B cell (primary cell): ENCODE data around the gene OSBPL1A. TPM values are rescaled to one million over a fixed set of nuclear protein-coding genes. Genes with fewer than 3 reads are reported as not detected.
A peak's percentile ranks its signal among the peaks of the same experiment; 100 is the strongest.

ENCODE experiments used
- ATAC-seq: fragments of 200-7000 bp; cut with Tn5 transposase; one replicate; pipeline ENCODE4 v1.10.0; 2021; ENCODE audit warnings: low read depth, mild to moderate bottlenecking, moderate number of reproducible peaks, moderate library complexity
- CTCF ChIA-PET: fragments of 350-600 bp; sonication (Branson Sonifier 250); formaldehyde crosslinking; loops from one replicate; lab custom pipeline; 2021; ENCODE audit warnings: antibody characterized with exemption, inconsistent platforms; lab: Charles Lee
- POLR2A ChIA-PET: fragments of 350-600 bp; sonication (Branson Sonifier 250); formaldehyde crosslinking; loops from one replicate; lab custom pipeline; 2021; ENCODE audit warnings: antibody characterized with exemption; lab: Charles Lee
- DNase-seq: peaks from one replicate; pipeline ENCODE4 v3.0.0; 2013
- H2AFZ ChIP-seq: 2 replicates; pipeline ENCODE4 v1.6.1; 2012; ENCODE audit warnings: mild to moderate bottlenecking, low read depth, low read length; ENCODE audit not compliant: insufficient read depth, poor library complexity, severe bottlenecking
- H3K27ac ChIP-seq, 2 donors: 1 replicate in 1 of 2; 2 replicates in 1 of 2; pipeline ENCODE4 v1.5.1; 2012 to 2013; ENCODE audit warnings: low read length in 2 of 2, mild to moderate bottlenecking in 2 of 2, moderate library complexity in 1 of 2
- H3K27me3 ChIP-seq, 4 experiments: fragments of 200-600 bp in 1 of 4; sonication (generic) in 1 of 4; replicated peaks in 1 of 4; 1 replicate in 2 of 4; 2 replicates in 2 of 4; pipeline versions ENCODE4 v1.6.1 to v1.7.0; 2013 to 2016; ENCODE audit warnings: low read length in 3 of 4, mild to moderate bottlenecking in 2 of 4, mixed read lengths in 1 of 4, moderate library complexity in 1 of 4; ENCODE audit not compliant: insufficient read depth in 4 of 4, control insufficient read depth in 3 of 4; ENCODE audit errors: control extremely low read depth in 1 of 4
- H3K36me3 ChIP-seq, 2 experiments: replicated peaks in 1 of 2; 1 replicate in 1 of 2; 2 replicates in 1 of 2; pipeline versions ENCODE4 v1.6.1 to v1.7.1; 2013; ENCODE audit warnings: low read length in 1 of 2; ENCODE audit not compliant: insufficient read depth in 2 of 2, control insufficient read depth in 1 of 2; ENCODE audit errors: control extremely low read depth in 1 of 2, extremely low read depth in 1 of 2
- H3K4me1 ChIP-seq, 2 donors: fragments of 200-600 bp in 1 of 2; sonication (generic) in 1 of 2; 1 replicate in 1 of 2; 2 replicates in 1 of 2; pipeline versions ENCODE4 v1.5.1 to v1.6.1; 2013 to 2017; ENCODE audit warnings: low read length in 2 of 2; ENCODE audit not compliant: control insufficient read depth in 2 of 2, insufficient read depth in 2 of 2
- H3K4me2 ChIP-seq: replicated peaks from 2 replicates; pipeline ENCODE3; 2012; ENCODE audit warnings: mild to moderate bottlenecking, low read depth, low read length; ENCODE audit not compliant: poor library complexity, severe bottlenecking
- H3K4me3 ChIP-seq, 5 experiments: fragments of 200-600 bp in 1 of 5; sonication (generic) in 1 of 5; 1 replicate in 3 of 5; 2 replicates in 2 of 5; pipeline versions ENCODE4 v1.5.1 to v1.7.0; 2011 to 2016; ENCODE audit warnings: low read length in 4 of 5, mild to moderate bottlenecking in 4 of 5, low read depth in 2 of 5, control low read depth in 1 of 5, moderate library complexity in 1 of 5; ENCODE audit not compliant: insufficient read depth in 1 of 5; ENCODE audit errors: control extremely low read depth in 1 of 5, extremely low read depth in 1 of 5
- H3K79me2 ChIP-seq: fragments of 200-600 bp; sonication (generic); one replicate; pipeline ENCODE4 v1.6.0; 2016; ENCODE audit warnings: low read length; ENCODE audit not compliant: control insufficient read depth, insufficient read depth
- H3K9ac ChIP-seq: fragments of 200-600 bp; sonication (generic); 2 replicates; pipeline ENCODE4 v1.6.1; 2017; ENCODE audit warnings: mild to moderate bottlenecking, low read length, moderate library complexity
- H3K9me3 ChIP-seq, 3 donors: one replicate each; pipeline versions ENCODE4 v1.6.1 to v1.7.1; 2013; ENCODE audit warnings: low read length in 2 of 3; ENCODE audit not compliant: control insufficient read depth in 2 of 3, insufficient read depth in 1 of 3; ENCODE audit errors: control extremely low read depth in 1 of 3
- H4K20me1 ChIP-seq: 2 replicates; pipeline ENCODE4 v1.6.0; 2012; ENCODE audit warnings: mild to moderate bottlenecking, low read length; ENCODE audit not compliant: insufficient read depth, control insufficient read depth, poor library complexity, severe bottlenecking
- H3K27ac Mint-ChIP-seq: one replicate; pipeline ENCODE4 v1.8.0; 2021; ENCODE audit warnings: mixed read lengths
- H3K27me3 Mint-ChIP-seq: one replicate; pipeline ENCODE4 v1.8.0; 2021; ENCODE audit warnings: mixed read lengths
- H3K4me1 Mint-ChIP-seq: one replicate; pipeline ENCODE4 v1.8.0; 2021; ENCODE audit warnings: mixed read lengths
- H3K4me3 Mint-ChIP-seq: one replicate; pipeline ENCODE4 v1.8.0; 2021; ENCODE audit warnings: mixed read lengths
- H3K9me3 Mint-ChIP-seq: one replicate; pipeline ENCODE4 v1.8.0; 2022; ENCODE audit warnings: mixed read lengths; ENCODE audit not compliant: insufficient read depth
- EZH2 ChIP-seq: IDR thresholded peaks from 2 replicates; pipeline ENCODE4 v1.6.1; 2012; ENCODE audit warnings: borderline replicate concordance, low read depth, mild to moderate bottlenecking, moderate library complexity, low read length; ENCODE audit not compliant: insufficient read depth, poor library complexity, severe bottlenecking
- WGBS: methylation state at CpG from one replicate; pipeline ENCODE4 v1.1.5; 2013; ENCODE audit warnings: missing lambda C conversion rate; ENCODE audit not compliant: insufficient coverage; 5-methylcytosine and 5-hydroxymethylcytosine counted together
- intact Hi-C: fragments of 100-400 bp; cut with micrococcal nuclease; formaldehyde crosslinking; loops from one replicate; pipeline ENCODE4 v1.10.0; 2022
- polyA minus RNA-seq: library from RNA; depleted of rRNA, polyadenylated mRNA; stranded (reverse); fragments of >200 nt; gene quantifications from 2 replicates; pipeline ENCODE4 v1.2.3, GENCODE V29; 2012
- polyA plus RNA-seq: library from polyadenylated mRNA; depleted of rRNA; stranded (reverse); fragments of >200 nt; gene quantifications from 2 replicates; pipeline ENCODE4 v1.2.3, GENCODE V29; 2012
- total RNA-seq, 2 donors: library from RNA; stranded (reverse); fragments of 120-200 nt in 1 of 2; gene quantifications; 1 replicate in 1 of 2; 2 replicates in 1 of 2; pipeline versions ENCODE4 v1.2.3 to v1.2.4, GENCODE V29; 2013 to 2022
- TF ChIP-seq, protein P1 (sequence below): fragments of 200-600 bp; IDR thresholded peaks from one replicate; pipeline ENCODE4 v1.8.0; 2022; ENCODE audit warnings: antibody characterized with exemption, mild to moderate bottlenecking

The OSBPL1A gene
- 0.63 and 0.86 TPM in 2 replicates for total RNA-seq
- total RNA-seq (2013), result 2.9 TPM
- polyA plus RNA-seq, result 0.57 and 1.6 TPM in 2 replicates
- 1.9 and 2.0 TPM in 2 replicates for polyA minus RNA-seq

DNA sequence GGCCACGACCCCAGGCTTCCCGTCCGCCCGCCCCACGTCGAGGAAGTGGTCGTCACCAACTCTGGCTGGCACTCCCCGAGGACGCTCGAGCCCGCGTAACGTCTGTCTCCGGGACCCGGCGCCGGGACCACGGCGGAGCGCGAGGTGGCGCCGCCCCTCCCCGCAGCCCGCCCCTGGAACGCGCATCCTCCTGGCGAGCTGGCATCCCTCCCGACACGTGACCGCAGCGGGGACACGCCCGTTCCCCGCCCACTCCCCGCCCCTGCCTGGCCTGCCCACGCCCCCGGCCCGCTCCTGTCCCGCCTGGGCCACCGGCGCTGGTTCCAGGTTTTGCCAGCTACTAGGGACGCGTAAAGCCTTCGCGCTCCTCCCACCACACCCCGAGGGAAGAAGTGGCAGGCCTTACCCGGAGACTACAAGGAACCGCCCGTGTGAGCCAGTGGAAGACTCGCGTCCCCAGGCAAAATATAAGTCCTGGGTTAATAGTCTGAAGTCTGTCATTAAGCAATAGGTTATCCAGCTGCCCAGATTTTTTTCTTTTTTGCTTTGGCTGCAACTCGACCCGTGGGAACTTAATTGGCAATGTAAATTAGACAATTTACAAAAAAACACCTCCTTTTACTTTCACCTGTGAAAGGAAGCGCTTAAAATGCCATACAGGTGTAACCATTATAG, at the start of gene OSBPL1A:
Gene OSBPL1A (minus strand): TSS at position 131 of the 675 bp plus-strand sequence. CDS start 20,291 bp downstream, outside the sequence.
- Histone ChIP-seq H3K27me3 (peaks cover 0 to 12% (median 5%) of the 10 kb centered on the region in 4 experiments), H3K36me3 (no peaks in the 10 kb centered on the region), H2AFZ (peak within 1 kb of the TSS; percentile 77), H3K9me3 (peaks cover 0 to 10% (median 0%) of the 10 kb centered on the region in 3 donors), H3K27ac (no peak within 1 kb of the TSS), H3K4me1 (peaks cover 7 to 13% of the 10 kb centered on the region in 2 donors), H3K4me2 (peak within 1 kb of the TSS; percentile 81), H3K79me2 (no peaks in the 10 kb centered on the region), H3K9ac (peak within 1 kb of the TSS; percentile 63), H4K20me1 (no peaks in the 10 kb centered on the region), H3K4me3 (peak within 1 kb of the TSS; percentile 57 to 70 (median 63))
- ATAC-seq, result peak; percentile 88
- ChIA-PET CTCF (interaction anchor here (1.0 to 1.9 kb wide), 2 partner anchors 16 to 91 kb away, joined by 3 to 5 read pairs; no protein-coding TSS in a partner anchor), POLR2A (interaction anchor here (0.8 kb wide), 1 partner anchor 30 kb away, joined by 3 read pairs; no protein-coding TSS in a partner anchor)
- TF ChIP-seq, protein P1, sequence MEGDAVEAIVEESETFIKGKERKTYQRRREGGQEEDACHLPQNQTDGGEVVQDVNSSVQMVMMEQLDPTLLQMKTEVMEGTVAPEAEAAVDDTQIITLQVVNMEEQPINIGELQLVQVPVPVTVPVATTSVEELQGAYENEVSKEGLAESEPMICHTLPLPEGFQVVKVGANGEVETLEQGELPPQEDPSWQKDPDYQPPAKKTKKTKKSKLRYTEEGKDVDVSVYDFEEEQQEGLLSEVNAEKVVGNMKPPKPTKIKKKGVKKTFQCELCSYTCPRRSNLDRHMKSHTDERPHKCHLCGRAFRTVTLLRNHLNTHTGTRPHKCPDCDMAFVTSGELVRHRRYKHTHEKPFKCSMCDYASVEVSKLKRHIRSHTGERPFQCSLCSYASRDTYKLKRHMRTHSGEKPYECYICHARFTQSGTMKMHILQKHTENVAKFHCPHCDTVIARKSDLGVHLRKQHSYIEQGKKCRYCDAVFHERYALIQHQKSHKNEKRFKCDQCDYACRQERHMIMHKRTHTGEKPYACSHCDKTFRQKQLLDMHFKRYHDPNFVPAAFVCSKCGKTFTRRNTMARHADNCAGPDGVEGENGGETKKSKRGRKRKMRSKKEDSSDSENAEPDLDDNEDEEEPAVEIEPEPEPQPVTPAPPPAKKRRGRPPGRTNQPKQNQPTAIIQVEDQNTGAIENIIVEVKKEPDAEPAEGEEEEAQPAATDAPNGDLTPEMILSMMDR, result no peak
- no peak for TF ChIP-seq EZH2
- Mint-ChIP-seq H3K27ac (peak within 1 kb of the TSS; percentile 41), H3K27me3 (peaks cover 46% of the 10 kb centered on the region), H3K4me3 (peak within 1 kb of the TSS; percentile 91), H3K9me3 (no peaks in the 10 kb centered on the region), H3K4me1 (peaks cover 16% of the 10 kb centered on the region)
- peak; percentile 74 for DNase-seq
- intact Hi-C loops, result loop anchor here (2.0 kb wide), 1 partner anchor 29 kb away; the partner anchor contains the start of gene IMPACT
- WGBS, result 3% methylated on average over 49 of the region's 55 CpGs
